Erythroblast (primary cell): ENCODE measurements around the gene YJEFN3.

ENCODE experiments used
- GATA1 ChIP-seq: IDR thresholded peaks from 2 replicates; pipeline ENCODE4 v1.6.1; 2011; ENCODE audit warnings: low read depth, mild to moderate bottlenecking, control low read depth, low read length, moderate library complexity
- POLR2A ChIP-seq: IDR thresholded peaks from 2 replicates; pipeline ENCODE4 v1.6.1; 2011; ENCODE audit warnings: mild to moderate bottlenecking, low read length

- TF ChIP-seq POLR2A (no peak), GATA1 (no peak)
These were observed 6.0 kb downstream of the YJEFN3 start for GRCh38 chr19:19534556-19535265.
